GM23338 (cell line): Measurements from ENCODE around the gene SERGEF. TPM values are rescaled to one million over a fixed set of nuclear protein-coding genes. Genes with fewer than 3 reads are reported as not detected.

Experiments
- ATAC-seq: fragments of 200-7000 bp; cut with Tn5 transposase; 3 replicates; pipeline ENCODE4 v1.9.1; 2020
- DNase-seq: peaks from one replicate; pipeline ENCODE4 v3.0.0-alpha.2; 2015; ENCODE audit warnings: low spot score
- H2AFZ ChIP-seq: fragments of 200-600 bp; sonication (generic); 2 replicates; pipeline ENCODE4 v1.8.0; 2016; ENCODE audit warnings: antibody characterized with exemption, mild to moderate bottlenecking, moderate library complexity
- H3F3A ChIP-seq: fragments of 200-600 bp; sonication (generic); replicated peaks from 2 replicates; pipeline ENCODE4 v1.8.0; 2017; ENCODE audit warnings: antibody characterized with exemption, mixed run types, low read depth
- H3K27ac ChIP-seq: fragments of 200-600 bp; sonication (generic); 2 replicates; pipeline ENCODE4 v1.6.1; 2016; ENCODE audit warnings: low read depth
- H3K27me3 ChIP-seq: fragments of 200-600 bp; sonication (generic); 2 replicates; pipeline ENCODE4 v1.8.0; 2016; ENCODE audit warnings: mild to moderate bottlenecking, mixed run types, moderate library complexity; ENCODE audit not compliant: insufficient read depth
- H3K36me3 ChIP-seq: fragments of 200-600 bp; sonication (generic); 2 replicates; pipeline ENCODE4 v1.8.0; 2016; ENCODE audit warnings: mild to moderate bottlenecking; ENCODE audit not compliant: insufficient read depth
- H3K4me1 ChIP-seq: fragments of 200-600 bp; sonication (generic); 2 replicates; pipeline ENCODE4 v1.8.0; 2016; ENCODE audit warnings: mild to moderate bottlenecking, moderate library complexity; ENCODE audit not compliant: insufficient read depth
- H3K4me2 ChIP-seq: fragments of 200-600 bp; sonication (generic); 2 replicates; pipeline ENCODE4 v1.7.1; 2017; ENCODE audit warnings: mixed run types
- H3K4me3 ChIP-seq: fragments of 200-600 bp; sonication (generic); 2 replicates; pipeline ENCODE4 v1.6.1; 2016; ENCODE audit warnings: mixed run types
- H3K79me2 ChIP-seq: fragments of 200-600 bp; sonication (generic); replicated peaks from 2 replicates; pipeline ENCODE4 v1.8.0; 2017; ENCODE audit warnings: mild to moderate bottlenecking; ENCODE audit not compliant: insufficient read depth
- H3K9me2 ChIP-seq: fragments of 200-600 bp; sonication (generic); 2 replicates; pipeline ENCODE4 v1.8.0; 2017; ENCODE audit not compliant: insufficient read depth
- H4K20me1 ChIP-seq: fragments of 200-600 bp; sonication (generic); replicated peaks from 2 replicates; pipeline ENCODE4 v1.8.0; 2017; ENCODE audit warnings: mild to moderate bottlenecking; ENCODE audit not compliant: insufficient read depth
- H3K27ac Mint-ChIP-seq: 2 replicates; pipeline ENCODE4 v1.8.0; 2020; ENCODE audit warnings: inconsistent platforms, mild to moderate bottlenecking, moderate library complexity, mixed read lengths
- H3K27me3 Mint-ChIP-seq: 3 replicates; pipeline ENCODE4 v1.8.0; 2022; ENCODE audit warnings: low read depth, mild to moderate bottlenecking, moderate library complexity, mixed read lengths, inconsistent platforms; ENCODE audit not compliant: insufficient read depth, poor library complexity
- H3K36me3 Mint-ChIP-seq: 3 replicates; pipeline ENCODE4 v1.8.0; 2021; ENCODE audit warnings: low read depth, mild to moderate bottlenecking, inconsistent platforms, moderate library complexity, mixed read lengths
- H3K4me1 Mint-ChIP-seq: 3 replicates; pipeline ENCODE4 v1.8.0; 2020; ENCODE audit warnings: mild to moderate bottlenecking, inconsistent platforms, mixed read lengths
- H3K4me3 Mint-ChIP-seq: 3 replicates; pipeline ENCODE4 v1.8.0; 2021; ENCODE audit warnings: moderate library complexity, mild to moderate bottlenecking, inconsistent platforms, mixed read lengths
- H3K9me3 Mint-ChIP-seq: 3 replicates; pipeline ENCODE4 v1.8.0; 2020; ENCODE audit warnings: moderate library complexity, mild to moderate bottlenecking, inconsistent platforms, mixed read lengths
- CREB1 ChIP-seq: fragments of 250-450 bp; sonication (Bioruptor Pico); IDR thresholded peaks from 2 replicates; pipeline ENCODE4 v1.5.0; 2020; ENCODE audit warnings: low read depth, mild to moderate bottlenecking, moderate library complexity
- CTCF ChIP-seq, 2 experiments: fragments of 200-600 bp in 1 of 2; sonication (generic) in 1 of 2; conservative IDR thresholded peaks; 2 replicates each; pipeline versions ENCODE4 v1.5.1 to v1.6.1; 2016 to 2017; ENCODE audit warnings: antibody characterized with exemption in 2 of 2, low read depth in 2 of 2, mild to moderate bottlenecking in 2 of 2, moderate library complexity in 1 of 2
- ETS1 ChIP-seq: IDR thresholded peaks from 2 replicates; pipeline ENCODE4 v1.6.1; 2016; ENCODE audit warnings: antibody characterized with exemption
- EZH2 ChIP-seq: fragments of 200-600 bp; sonication (generic); IDR thresholded peaks from one replicate; pipeline ENCODE4 v1.8.0; 2017; ENCODE audit warnings: antibody characterized with exemption, mild to moderate bottlenecking, low read depth; ENCODE audit not compliant: unreplicated experiment
- EZH2phosphoT487 ChIP-seq: fragments of 200-600 bp; sonication (generic); IDR thresholded peaks from one replicate; pipeline ENCODE4 v1.8.1; 2018; ENCODE audit warnings: antibody characterized with exemption; ENCODE audit not compliant: unreplicated experiment
- JUNB ChIP-seq: IDR thresholded peaks from one replicate; pipeline ENCODE4 v1.6.1; 2016; ENCODE audit warnings: antibody characterized with exemption; ENCODE audit not compliant: unreplicated experiment
- ZNF114 ChIP-seq: fragments of 250-450 bp; sonication (Bioruptor Pico); IDR thresholded peaks from 2 replicates; pipeline ENCODE4 v1.5.0; 2020; ENCODE audit warnings: mild to moderate bottlenecking, moderate library complexity
- ZNF331 ChIP-seq: fragments of 250-450 bp; sonication (Bioruptor Pico); IDR thresholded peaks from 2 replicates; pipeline ENCODE4 v1.5.0; 2020; ENCODE audit warnings: low read depth, mild to moderate bottlenecking, moderate library complexity
- ZNF462 ChIP-seq: fragments of 250-450 bp; sonication (Bioruptor Pico); IDR thresholded peaks from 2 replicates; pipeline ENCODE4 v1.5.0; 2020; ENCODE audit warnings: mild to moderate bottlenecking, moderate library complexity
- polyA plus RNA-seq: library from polyadenylated mRNA; unstranded; fragments of >200 nt; fragmentation: Nextera tagmentation; extraction: Ambion mirVana; gene quantifications from 2 replicates; pipeline ENCODE4 v1.2.1, GENCODE V29; 2016
- total RNA-seq: library from RNA; depleted of rRNA; stranded (reverse); fragments of >200 nt; shearing (Covaris generic); gene quantifications from 2 replicates; pipeline ENCODE4 v1.2.3, GENCODE V29; 2014

SERGEF gene
- total and polyA plus RNA-seq, 2 experiments from 2014 or later: 24.2 to 27.9 TPM

- Mint-ChIP-seq H3K27me3 (peaks cover 3% of the 10 kb centered on the region), H3K36me3 (no peaks in the 10 kb centered on the region), H3K4me3 (no peak overlapping the region), H3K9me3 (no peaks in the 10 kb centered on the region), H3K4me1 (peaks cover 20% of the 10 kb centered on the region), H3K27ac (no peak overlapping the region)
- Histone ChIP-seq H3F3A (no peaks in the 10 kb centered on the region), H3K27me3 (no peaks in the 10 kb centered on the region), H3K4me3 (no peak overlapping the region), H3K79me2 (no peaks in the 10 kb centered on the region), H3K9me2 (no peaks in the 10 kb centered on the region), H3K27ac (no peak overlapping the region), H3K4me2 (0 out of 2 replicates have a peak overlapping the region, but pooled peaks have one; percentile 10), H3K36me3 (no peaks in the 10 kb centered on the region), H4K20me1 (no peaks in the 10 kb centered on the region), H2AFZ (no peak overlapping the region), H3K4me1 (peaks cover 7% of the 10 kb centered on the region; the same call in 1 of the 2 replicates)
- DNase-seq: no peak
- peak; percentile 70 for ATAC-seq
- TF ChIP-seq CREB1 (CRISPR knock-in tag): no peak
- TF ChIP-seq CTCF (conservative IDR thresholded peaks at IDR 0.05; ENCODE audit: low read depth in 2 of 2): no peak
Observed at GRCh38 chr11:17875891-17876290, 137.0 kb downstream of the SERGEF start.

- Mint-ChIP-seq H3K27me3 (peaks cover 3% of the 10 kb centered on the region), H3K9me3 (peaks cover 13% of the 10 kb centered on the region), H3K36me3 (peaks cover 9% of the 10 kb centered on the region), H3K4me1 (peaks cover 16% of the 10 kb centered on the region), H3K27ac (no peak overlapping the region), H3K4me3 (no peak overlapping the region)
- Histone ChIP-seq H3K4me3 (no peak overlapping the region), H3K9me2 (no peaks in the 10 kb centered on the region), H3K79me2 (no peaks in the 10 kb centered on the region), H3F3A (no peaks in the 10 kb centered on the region), H2AFZ (no peak overlapping the region), H3K4me2 (no peak overlapping the region), H3K27me3 (no peaks in the 10 kb centered on the region), H3K4me1 (peaks cover 7% of the 10 kb centered on the region; the same call in 1 of the 2 replicates), H4K20me1 (no peaks in the 10 kb centered on the region), H3K27ac (no peak overlapping the region), H3K36me3 (0 out of 2 replicates have a peak, but pooled peaks cover 4% of the 10 kb centered on the region)
- DNase-seq (no peak), ATAC-seq (no peak)
- no peak for TF ChIP-seq ZNF462
- no peak for TF ChIP-seq CTCF (conservative IDR thresholded peaks at IDR 0.05; ENCODE audit: low read depth in 2 of 2)
- TF ChIP-seq ETS1: no peak
- no peak for TF ChIP-seq JUNB
- no peak for TF ChIP-seq ZNF114 (CRISPR knock-in tag)
- no peak for TF ChIP-seq EZH2
- no peak for TF ChIP-seq EZH2phosphoT487
- TF ChIP-seq ZNF331 (CRISPR knock-in tag): no peak
Observed at GRCh38 chr11:17873586-17873985, 139.3 kb downstream of the SERGEF start.
